Activated naive CD8-positive, alpha-beta T cell treated with anti-CD3 and anti-CD28 coated beads for 36 hours (primary cell): ENCODE data around the gene PRKCZ. TPM values are rescaled to one million over a fixed set of nuclear protein-coding genes. Genes with fewer than 3 reads are reported as not detected.

Experiments
- DNase-seq: peaks from one replicate; pipeline ENCODE4 v3.0.0; 2021
- H3K27ac Mint-ChIP-seq: one replicate; pipeline ENCODE4 v1.8.0; 2022; ENCODE audit warnings: mild to moderate bottlenecking, moderate library complexity, mixed read lengths
- H3K27me3 Mint-ChIP-seq: one replicate; pipeline ENCODE4 v1.8.0; 2022; ENCODE audit warnings: mild to moderate bottlenecking, mixed read lengths
- H3K36me3 Mint-ChIP-seq: one replicate; pipeline ENCODE4 v1.8.0; 2021; ENCODE audit warnings: mild to moderate bottlenecking, mixed read lengths
- H3K4me1 Mint-ChIP-seq: one replicate; pipeline ENCODE4 v1.8.0; 2021; ENCODE audit warnings: mixed read lengths
- H3K4me3 Mint-ChIP-seq: one replicate; pipeline ENCODE4 v1.8.0; 2022; ENCODE audit warnings: mild to moderate bottlenecking, moderate library complexity, mixed read lengths
- H3K9me3 Mint-ChIP-seq: one replicate; pipeline ENCODE4 v1.8.0; 2022; ENCODE audit warnings: mixed read lengths
- total RNA-seq, 2 experiments: library from RNA; stranded (reverse); gene quantifications; one replicate each; pipeline ENCODE4 v1.2.3, GENCODE V29; 2021

PRKCZ gene
- total RNA-seq: 10 to 100 TPM; 11.1 to 13.0 TPM

GRCh38 chr1:2049718-2050431 is at the start of gene PRKCZ:
Gene PRKCZ, plus strand, starts transcription at chr1:2050411. Its CDS starts 220 bp downstream, at chr1:2050631.
- peaks cover 16% of the 10 kb centered on the region for H3K4me1 Mint-ChIP-seq
- H3K9me3 Mint-ChIP-seq: no peaks in the 10 kb centered on the region
- peak within 1 kb of the TSS; percentile 80 for H3K4me3 Mint-ChIP-seq
- DNase-seq: peak; percentile 97
- peaks cover 21% of the 10 kb centered on the region for H3K27me3 Mint-ChIP-seq
- H3K36me3 Mint-ChIP-seq: no peaks in the 10 kb centered on the region
- no peak within 1 kb of the TSS for H3K27ac Mint-ChIP-seq

GRCh38 chr1:2000432-2000831 is 49.8 kb upstream of the PRKCZ start:
- Mint-ChIP-seq H3K27ac (no peak overlapping the region), H3K4me3 (no peak overlapping the region), H3K27me3 (peaks cover 55% of the 10 kb centered on the region), H3K36me3 (no peaks in the 10 kb centered on the region), H3K4me1 (peaks cover 5% of the 10 kb centered on the region), H3K9me3 (no peaks in the 10 kb centered on the region)
- no peak for DNase-seq

- Mint-ChIP-seq H3K4me3 (no peak overlapping the region), H3K27ac (no peak overlapping the region), H3K27me3 (peaks cover 57% of the 10 kb centered on the region), H3K36me3 (no peaks in the 10 kb centered on the region), H3K4me1 (peaks cover 5% of the 10 kb centered on the region), H3K9me3 (no peaks in the 10 kb centered on the region)
- no peak for DNase-seq
These were observed 49.4 kb upstream of the PRKCZ start for GRCh38 chr1:2000850-2001249.

- no peaks in the 10 kb centered on the region for H3K36me3 Mint-ChIP-seq
- no peaks in the 10 kb centered on the region for H3K9me3 Mint-ChIP-seq
- DNase-seq: no peak
- H3K4me3 Mint-ChIP-seq: no peak overlapping the region
- H3K27me3 Mint-ChIP-seq: peaks cover 64% of the 10 kb centered on the region
- H3K27ac Mint-ChIP-seq: no peak overlapping the region
- H3K4me1 Mint-ChIP-seq: no peaks in the 10 kb centered on the region
These were observed 48.3 kb upstream of the PRKCZ start for GRCh38 chr1:2001773-2002411.

- Mint-ChIP-seq H3K27me3 (peaks cover 65% of the 10 kb centered on the region), H3K27ac (no peak within 1 kb of the TSS), H3K4me1 (no peaks in the 10 kb centered on the region), H3K36me3 (no peaks in the 10 kb centered on the region), H3K4me3 (no peak within 1 kb of the TSS), H3K9me3 (no peaks in the 10 kb centered on the region)
- DNase-seq: peak; percentile 56
These were observed 46.6 kb upstream of the PRKCZ start, which contains the start of gene CFAP74 for GRCh38 chr1:2003541-2004131. Gene CFAP74, minus strand, starts transcription at chr1:2003786. Its CDS starts 12,830 bp downstream, at chr1:1990956.

GRCh38 chr1:2004856-2005255 is 45.4 kb upstream of the PRKCZ start:
- DNase-seq: no peak
- H3K36me3 Mint-ChIP-seq: no peaks in the 10 kb centered on the region
- H3K27me3 Mint-ChIP-seq: peaks cover 54% of the 10 kb centered on the region
- no peak overlapping the region for H3K4me3 Mint-ChIP-seq
- H3K27ac Mint-ChIP-seq: no peak overlapping the region
- H3K4me1 Mint-ChIP-seq: no peaks in the 10 kb centered on the region
- H3K9me3 Mint-ChIP-seq: no peaks in the 10 kb centered on the region

GRCh38 chr1:2009101-2010053 is 40.8 kb upstream of the PRKCZ start:
- no peaks in the 10 kb centered on the region for H3K4me1 Mint-ChIP-seq
- no peak overlapping the region for H3K27ac Mint-ChIP-seq
- no peak for DNase-seq
- H3K36me3 Mint-ChIP-seq: no peaks in the 10 kb centered on the region
- no peaks in the 10 kb centered on the region for H3K9me3 Mint-ChIP-seq
- no peak overlapping the region for H3K4me3 Mint-ChIP-seq
- H3K27me3 Mint-ChIP-seq: peaks cover 29% of the 10 kb centered on the region

GRCh38 chr1:2014181-2014580 is 36.0 kb upstream of the PRKCZ start:
- no peaks in the 10 kb centered on the region for H3K9me3 Mint-ChIP-seq
- no peak for DNase-seq

GRCh38 chr1:2014741-2015735 is 35.2 kb upstream of the PRKCZ start:
- H3K9me3 Mint-ChIP-seq: no peaks in the 10 kb centered on the region
- no peak for DNase-seq
- no peak overlapping the region for H3K4me3 Mint-ChIP-seq
- H3K27ac Mint-ChIP-seq: no peak overlapping the region
- H3K4me1 Mint-ChIP-seq: peaks cover 3% of the 10 kb centered on the region
- H3K27me3 Mint-ChIP-seq: peaks cover 50% of the 10 kb centered on the region
- H3K36me3 Mint-ChIP-seq: no peaks in the 10 kb centered on the region

More at GRCh38 chr1:2014181-2014580, 36.0 kb upstream of the PRKCZ start:
- no peak overlapping the region for H3K4me3 Mint-ChIP-seq
- peaks cover 47% of the 10 kb centered on the region for H3K27me3 Mint-ChIP-seq
- H3K27ac Mint-ChIP-seq: no peak overlapping the region
- peaks cover 3% of the 10 kb centered on the region for H3K4me1 Mint-ChIP-seq
- no peaks in the 10 kb centered on the region for H3K36me3 Mint-ChIP-seq

- Mint-ChIP-seq H3K4me1 (peaks cover 3% of the 10 kb centered on the region), H3K4me3 (no peak overlapping the region), H3K27me3 (peaks cover 61% of the 10 kb centered on the region), H3K27ac (no peak overlapping the region), H3K36me3 (no peaks in the 10 kb centered on the region), H3K9me3 (no peaks in the 10 kb centered on the region)
- DNase-seq: no peak
These were observed 34.1 kb upstream of the PRKCZ start for GRCh38 chr1:2016123-2016522.

GRCh38 chr1:2018217-2019171 is 31.7 kb upstream of the PRKCZ start:
- peaks cover 80% of the 10 kb centered on the region for H3K27me3 Mint-ChIP-seq
- H3K36me3 Mint-ChIP-seq: no peaks in the 10 kb centered on the region
- no peak for DNase-seq
- H3K9me3 Mint-ChIP-seq: no peaks in the 10 kb centered on the region
- H3K4me1 Mint-ChIP-seq: peaks cover 3% of the 10 kb centered on the region
- no peak overlapping the region for H3K27ac Mint-ChIP-seq
- peak overlapping the region; percentile 52 for H3K4me3 Mint-ChIP-seq

- peak; percentile 38 for DNase-seq
- H3K27me3 Mint-ChIP-seq: peaks cover 86% of the 10 kb centered on the region
- H3K36me3 Mint-ChIP-seq: no peaks in the 10 kb centered on the region
- peaks cover 3% of the 10 kb centered on the region for H3K4me1 Mint-ChIP-seq
- H3K4me3 Mint-ChIP-seq: peak within 1 kb of the TSS; percentile 52
- no peak within 1 kb of the TSS for H3K27ac Mint-ChIP-seq
- no peaks in the 10 kb centered on the region for H3K9me3 Mint-ChIP-seq
These were observed 31.1 kb upstream of the PRKCZ start, which contains the start of gene GABRD for GRCh38 chr1:2019172-2019543. Gene GABRD, plus strand, starts transcription at chr1:2019345. Its CDS starts 79 bp downstream, at chr1:2019424.
